Hepatic stellate cell (primary cell): ENCODE measurements around the gene MT3.
"Not testable (repeated sequence)": the region's sequence is repeated elsewhere in the genome, so short reads cannot be mapped to it uniquely, and the experiment has no call there.

Experiments used
- DNase-seq: peaks from one replicate; pipeline ENCODE4 v3.0.0; 2011; ENCODE audit warnings: low spot score

MT3 gene

GRCh38 chr16:56580391-56581048 lies 8.8 kb upstream of the MT3 start:
- no peak for DNase-seq

- DNase-seq: not testable (repeated sequence)
These were observed 6.4 kb upstream of the MT3 start for GRCh38 chr16:56582911-56583310.

GRCh38 chr16:56583351-56584168 lies 5.8 kb upstream of the MT3 start:
- no peak for DNase-seq

GRCh38 chr16:56584276-56584675 lies 5.1 kb upstream of the MT3 start:
- DNase-seq: no peak

GRCh38 chr16:56588781-56589140 lies 567 bp upstream of the MT3 start:
- DNase-seq: no peak

GRCh38 chr16:56591377-56592060 lies 2.2 kb downstream of the MT3 start:
- DNase-seq: no peak

- DNase-seq: no peak
These were observed 4.4 kb downstream of the MT3 start for GRCh38 chr16:56593573-56594291.

- DNase-seq: no peak
These were observed 4.9 kb downstream of the MT3 start for GRCh38 chr16:56594292-56594619.

- DNase-seq: peak; percentile 72
These were observed 11.2 kb downstream of the MT3 start for GRCh38 chr16:56600398-56600999.

GRCh38 chr16:56601325-56601724 lies 12.0 kb downstream of the MT3 start:
- no peak for DNase-seq

GRCh38 chr16:56603589-56603988 lies 14.3 kb downstream of the MT3 start:
- DNase-seq: peak; percentile 45

- no peak for DNase-seq
These were observed 15.6 kb downstream of the MT3 start for GRCh38 chr16:56604966-56605365.

GRCh38 chr16:56605475-56605874 lies 16.1 kb downstream of the MT3 start:
- no peak for DNase-seq

- DNase-seq: peak; percentile 53
These were observed 16.7 kb downstream of the MT3 start for GRCh38 chr16:56606071-56606475.

GRCh38 chr16:56606476-56607108 lies 17.3 kb downstream of the MT3 start:
- DNase-seq: peak; percentile 56

GRCh38 chr16:56607109-56607618 lies 17.8 kb downstream of the MT3 start:
- peak; percentile 89 for DNase-seq

- DNase-seq: no peak
These were observed 18.3 kb downstream of the MT3 start for GRCh38 chr16:56607675-56608042.

- DNase-seq: peak; percentile 91
These were observed 18.9 kb downstream of the MT3 start, which contains the start of gene MT2A for GRCh38 chr16:56608043-56608875. Gene MT2A, plus strand, starts transcription at chr16:56608584. Its CDS starts 72 bp downstream, at chr16:56608656.

GRCh38 chr16:56608876-56609462 lies 19.6 kb downstream of the MT3 start:
- no peak for DNase-seq

GRCh38 chr16:56609463-56609921 lies 20.2 kb downstream of the MT3 start:
- DNase-seq: peak; percentile 87
